Measurements from ENCODE around the gene HYAL3. TPM values are rescaled to one million over a fixed set of nuclear protein-coding genes. Genes with fewer than 3 reads are reported as not detected.

The HYAL3 gene
- total and polyA plus RNA-seq, 2 experiments from 2014 or later = 2.4 to 7.1 TPM

GRCh38 chr3:50264383-50264963 lies 34.7 kb downstream of the HYAL3 start:
- H3K4me3 ChIP-seq = peak overlapping the region; percentile 1; the same call in 1 of the 2 replicates
- DNase-seq (ENCODE audit: low spot score) = no peak
- ATAC-seq = peak; percentile 44
- no peaks in the 10 kb centered on the region for H3K9me2 ChIP-seq (ENCODE audit: insufficient read depth)
- H3K36me3 ChIP-seq (ENCODE audit: insufficient read depth) = no peaks in the 10 kb centered on the region
- Mint-ChIP-seq H3K27ac (peak overlapping the region; percentile 95), H3K4me1 (peaks cover 58% of the 10 kb centered on the region), H3K27me3 (ENCODE audit: insufficient read depth, low read depth, poor library complexity) (peaks cover 25% of the 10 kb centered on the region), H3K36me3 (ENCODE audit: low read depth) (peaks cover 3% of the 10 kb centered on the region; the same call in 1 of the 3 replicates), H3K9me3 (no peaks in the 10 kb centered on the region), H3K4me3 (peak overlapping the region; percentile 51; the same call in 2 of the 3 replicates)
- H3K79me2 ChIP-seq (replicated peaks; ENCODE audit: insufficient read depth) = no peaks in the 10 kb centered on the region
- TF ChIP-seq, protein P1, sequence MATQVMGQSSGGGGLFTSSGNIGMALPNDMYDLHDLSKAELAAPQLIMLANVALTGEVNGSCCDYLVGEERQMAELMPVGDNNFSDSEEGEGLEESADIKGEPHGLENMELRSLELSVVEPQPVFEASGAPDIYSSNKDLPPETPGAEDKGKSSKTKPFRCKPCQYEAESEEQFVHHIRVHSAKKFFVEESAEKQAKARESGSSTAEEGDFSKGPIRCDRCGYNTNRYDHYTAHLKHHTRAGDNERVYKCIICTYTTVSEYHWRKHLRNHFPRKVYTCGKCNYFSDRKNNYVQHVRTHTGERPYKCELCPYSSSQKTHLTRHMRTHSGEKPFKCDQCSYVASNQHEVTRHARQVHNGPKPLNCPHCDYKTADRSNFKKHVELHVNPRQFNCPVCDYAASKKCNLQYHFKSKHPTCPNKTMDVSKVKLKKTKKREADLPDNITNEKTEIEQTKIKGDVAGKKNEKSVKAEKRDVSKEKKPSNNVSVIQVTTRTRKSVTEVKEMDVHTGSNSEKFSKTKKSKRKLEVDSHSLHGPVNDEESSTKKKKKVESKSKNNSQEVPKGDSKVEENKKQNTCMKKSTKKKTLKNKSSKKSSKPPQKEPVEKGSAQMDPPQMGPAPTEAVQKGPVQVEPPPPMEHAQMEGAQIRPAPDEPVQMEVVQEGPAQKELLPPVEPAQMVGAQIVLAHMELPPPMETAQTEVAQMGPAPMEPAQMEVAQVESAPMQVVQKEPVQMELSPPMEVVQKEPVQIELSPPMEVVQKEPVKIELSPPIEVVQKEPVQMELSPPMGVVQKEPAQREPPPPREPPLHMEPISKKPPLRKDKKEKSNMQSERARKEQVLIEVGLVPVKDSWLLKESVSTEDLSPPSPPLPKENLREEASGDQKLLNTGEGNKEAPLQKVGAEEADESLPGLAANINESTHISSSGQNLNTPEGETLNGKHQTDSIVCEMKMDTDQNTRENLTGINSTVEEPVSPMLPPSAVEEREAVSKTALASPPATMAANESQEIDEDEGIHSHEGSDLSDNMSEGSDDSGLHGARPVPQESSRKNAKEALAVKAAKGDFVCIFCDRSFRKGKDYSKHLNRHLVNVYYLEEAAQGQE (IDR thresholded peaks at IDR 0.05; ENCODE audit: unreplicated experiment) = no peak
- TF ChIP-seq ZNF462 (CRISPR knock-in tag; IDR thresholded peaks at IDR 0.05) = no peak
- TF ChIP-seq CREB1 (CRISPR knock-in tag; IDR thresholded peaks at IDR 0.05; ENCODE audit: low read depth) = peak; percentile 80
- H3K27me3 ChIP-seq (ENCODE audit: insufficient read depth) = no peaks in the 10 kb centered on the region
- peaks cover 59% of the 10 kb centered on the region for H3K4me1 ChIP-seq (ENCODE audit: insufficient read depth)
- peak overlapping the region; percentile 16 for H3K4me2 ChIP-seq
- no peaks in the 10 kb centered on the region; the same call in 1 of the 2 replicates for H4K20me1 ChIP-seq (replicated peaks; ENCODE audit: insufficient read depth)
- peaks cover 18% of the 10 kb centered on the region for H3F3A ChIP-seq (replicated peaks; ENCODE audit: low read depth)
- H2AFZ ChIP-seq = no peak overlapping the region
- peak overlapping the region; percentile 89 for H3K27ac ChIP-seq (ENCODE audit: low read depth)

All from GM23338 (cell line).